IMR-90 (cell line): ENCODE data around the gene MYH6.

ENCODE experiments used
- CEBPB ChIP-seq: IDR thresholded peaks from 2 replicates; pipeline ENCODE4 v1.6.1; 2012; ENCODE audit warnings: low read depth, low read length, improper control_type of control experiment
- CTCF ChIP-seq: conservative IDR thresholded peaks from 2 replicates; pipeline ENCODE4 v1.5.1; 2012; ENCODE audit warnings: mild to moderate bottlenecking, low read depth, low read length, improper control_type of control experiment
- ELK1 ChIP-seq: fragments of 150-350 bp; IDR thresholded peaks from 2 replicates; pipeline ENCODE4 v1.6.1; 2016; ENCODE audit warnings: low read depth, mild to moderate bottlenecking, low read length, moderate library complexity, borderline replicate concordance
- FOS ChIP-seq: fragments of 150-350 bp; IDR thresholded peaks from 2 replicates; pipeline ENCODE4 v1.6.1; 2016; ENCODE audit warnings: low read depth, low read length
- MAZ ChIP-seq: IDR thresholded peaks from 2 replicates; pipeline ENCODE4 v1.6.1; 2012; ENCODE audit warnings: low read depth, mild to moderate bottlenecking, low read length, improper control_type of control experiment, moderate library complexity, borderline replicate concordance
- POLR2A ChIP-seq: IDR thresholded peaks from 2 replicates; pipeline ENCODE4 v1.6.1; 2012; ENCODE audit warnings: mild to moderate bottlenecking, low read depth, low read length
- SMC3 ChIP-seq: fragments of 150-350 bp; IDR thresholded peaks from 2 replicates; pipeline ENCODE4 v1.6.1; 2016; ENCODE audit warnings: low read depth, mild to moderate bottlenecking, antibody characterized with exemption, low read length, moderate library complexity
- TF ChIP-seq, protein P1 (sequence below): fragments of 150-350 bp; IDR thresholded peaks from 2 replicates; pipeline ENCODE4 v1.6.1; 2017; ENCODE audit warnings: mild to moderate bottlenecking, antibody characterized with exemption, low read length, low read depth

- TF ChIP-seq CTCF (no peak), CEBPB (no peak), ELK1 (no peak), POLR2A (no peak), SMC3 (no peak), FOS (no peak), MAZ (no peak)
- TF ChIP-seq, protein P1, sequence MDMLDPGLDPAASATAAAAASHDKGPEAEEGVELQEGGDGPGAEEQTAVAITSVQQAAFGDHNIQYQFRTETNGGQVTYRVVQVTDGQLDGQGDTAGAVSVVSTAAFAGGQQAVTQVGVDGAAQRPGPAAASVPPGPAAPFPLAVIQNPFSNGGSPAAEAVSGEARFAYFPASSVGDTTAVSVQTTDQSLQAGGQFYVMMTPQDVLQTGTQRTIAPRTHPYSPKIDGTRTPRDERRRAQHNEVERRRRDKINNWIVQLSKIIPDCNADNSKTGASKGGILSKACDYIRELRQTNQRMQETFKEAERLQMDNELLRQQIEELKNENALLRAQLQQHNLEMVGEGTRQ, result no peak
These were observed 51.4 kb downstream of the MYH6 start for GRCh38 chr14:23356662-23357061.
